ENCODE results near the gene KRTAP4-11. TPM values are rescaled to one million over a fixed set of nuclear protein-coding genes. Genes with fewer than 3 reads are reported as not detected.

The KRTAP4-11 gene
- total RNA-seq, 2 experiments from 2014 or later = not detected

DNA sequence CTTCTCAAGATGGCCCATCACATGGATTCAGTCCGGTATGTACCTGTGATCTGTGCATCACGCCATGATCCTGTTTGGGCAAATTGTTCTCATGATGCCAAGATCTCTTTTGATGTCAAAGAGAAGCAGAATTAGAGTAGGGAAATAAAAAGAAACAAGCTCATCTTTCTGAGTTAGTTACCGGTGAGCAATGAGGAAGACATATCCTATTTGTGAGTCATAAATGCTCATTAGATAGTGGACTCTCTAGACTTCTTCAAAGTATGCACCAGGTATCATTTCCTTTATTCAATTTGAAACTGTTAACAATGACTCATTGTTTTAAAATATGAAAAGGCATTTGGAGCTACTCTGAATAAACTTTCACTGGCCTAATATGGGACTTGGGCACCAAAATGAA, 13.8 kb upstream of the KRTAP4-11 start:
- Mint-ChIP-seq H3K36me3 (ENCODE audit: low read depth) (no peaks in the 10 kb centered on the region), H3K9me3 (no peaks in the 10 kb centered on the region), H3K27ac (no peak overlapping the region), H3K27me3 (no peaks in the 10 kb centered on the region), H3K4me1 (ENCODE audit: low read depth) (peaks cover 50% of the 10 kb centered on the region), H3K4me3 (no peak overlapping the region)
- Histone ChIP-seq H3K4me3 (ENCODE audit: low read length) (no peak overlapping the region), H3K27ac (ENCODE audit: low read depth in 1 of 2, low read length in 2 of 2) (no peak overlapping the region), H3K9me3 (ENCODE audit: control insufficient read depth in 1 of 2, insufficient read depth in 1 of 2, low read length in 2 of 2) (no peaks in the 10 kb centered on the region), H3K36me3 (ENCODE audit: insufficient read depth, low read length) (no peaks in the 10 kb centered on the region), H3K27me3 (ENCODE audit: control insufficient read depth in 1 of 2, insufficient read depth in 2 of 2, low read length in 2 of 2) (no peaks in the 10 kb centered on the region), H3K4me1 (ENCODE audit: insufficient read depth, low read length) (peaks cover 5% of the 10 kb centered on the region)
- intact Hi-C loops (cut with DNase I, micrococcal nuclease) = no loop called here
- no peak for ATAC-seq (ENCODE audit: poor library complexity)
- DNase-seq = no peak
- ChIA-PET CTCF (interaction anchor here (1.2 kb wide), 1 partner anchor 191 kb away, joined by 4 read pairs; no protein-coding TSS in a partner anchor), POLR2A (no interaction called here)
- TF ChIP-seq, protein P1, sequence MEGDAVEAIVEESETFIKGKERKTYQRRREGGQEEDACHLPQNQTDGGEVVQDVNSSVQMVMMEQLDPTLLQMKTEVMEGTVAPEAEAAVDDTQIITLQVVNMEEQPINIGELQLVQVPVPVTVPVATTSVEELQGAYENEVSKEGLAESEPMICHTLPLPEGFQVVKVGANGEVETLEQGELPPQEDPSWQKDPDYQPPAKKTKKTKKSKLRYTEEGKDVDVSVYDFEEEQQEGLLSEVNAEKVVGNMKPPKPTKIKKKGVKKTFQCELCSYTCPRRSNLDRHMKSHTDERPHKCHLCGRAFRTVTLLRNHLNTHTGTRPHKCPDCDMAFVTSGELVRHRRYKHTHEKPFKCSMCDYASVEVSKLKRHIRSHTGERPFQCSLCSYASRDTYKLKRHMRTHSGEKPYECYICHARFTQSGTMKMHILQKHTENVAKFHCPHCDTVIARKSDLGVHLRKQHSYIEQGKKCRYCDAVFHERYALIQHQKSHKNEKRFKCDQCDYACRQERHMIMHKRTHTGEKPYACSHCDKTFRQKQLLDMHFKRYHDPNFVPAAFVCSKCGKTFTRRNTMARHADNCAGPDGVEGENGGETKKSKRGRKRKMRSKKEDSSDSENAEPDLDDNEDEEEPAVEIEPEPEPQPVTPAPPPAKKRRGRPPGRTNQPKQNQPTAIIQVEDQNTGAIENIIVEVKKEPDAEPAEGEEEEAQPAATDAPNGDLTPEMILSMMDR (IDR thresholded peaks at IDR 0.05) = no peak

DNA sequence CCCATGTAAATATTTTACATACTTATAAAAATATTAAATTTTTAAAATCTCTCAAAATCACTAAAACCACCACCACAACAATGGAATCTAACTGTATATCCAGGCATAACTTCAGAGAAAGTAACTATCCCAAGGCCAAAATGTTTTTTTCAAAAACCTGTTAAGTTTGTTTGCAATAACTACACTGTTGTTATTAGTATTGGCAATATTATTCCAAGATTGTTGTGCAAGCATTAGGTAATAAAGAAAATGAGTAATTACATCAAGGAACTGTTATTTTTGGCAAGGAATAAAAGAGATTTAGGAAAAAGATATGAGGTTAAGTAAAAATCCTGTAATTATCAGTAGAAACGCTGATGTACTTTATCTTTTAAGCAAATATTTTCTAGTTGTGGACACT, 9.2 kb upstream of the KRTAP4-11 start:
- DNase-seq = no peak
- Mint-ChIP-seq H3K4me3 (no peak overlapping the region), H3K9me3 (no peaks in the 10 kb centered on the region), H3K27me3 (no peaks in the 10 kb centered on the region), H3K4me1 (ENCODE audit: low read depth) (peaks cover 79% of the 10 kb centered on the region), H3K36me3 (ENCODE audit: low read depth) (no peaks in the 10 kb centered on the region), H3K27ac (no peak overlapping the region)
- Histone ChIP-seq H3K27ac (ENCODE audit: low read depth in 1 of 2, low read length in 2 of 2) (no peak overlapping the region), H3K27me3 (ENCODE audit: control insufficient read depth in 1 of 2, insufficient read depth in 2 of 2, low read length in 2 of 2) (no peaks in the 10 kb centered on the region), H3K36me3 (ENCODE audit: insufficient read depth, low read length) (no peaks in the 10 kb centered on the region), H3K4me3 (ENCODE audit: low read length) (no peak overlapping the region), H3K9me3 (ENCODE audit: control insufficient read depth in 1 of 2, insufficient read depth in 1 of 2, low read length in 2 of 2) (no peaks in the 10 kb centered on the region), H3K4me1 (ENCODE audit: insufficient read depth, low read length) (peaks cover 21% of the 10 kb centered on the region)
- intact Hi-C loops (cut with DNase I, micrococcal nuclease) = no loop called here
- TF ChIP-seq, protein P1 (IDR thresholded peaks at IDR 0.05) = no peak
- ChIA-PET CTCF (no interaction called here), POLR2A (no interaction called here)
- ATAC-seq (ENCODE audit: poor library complexity) = no peak

DNA sequence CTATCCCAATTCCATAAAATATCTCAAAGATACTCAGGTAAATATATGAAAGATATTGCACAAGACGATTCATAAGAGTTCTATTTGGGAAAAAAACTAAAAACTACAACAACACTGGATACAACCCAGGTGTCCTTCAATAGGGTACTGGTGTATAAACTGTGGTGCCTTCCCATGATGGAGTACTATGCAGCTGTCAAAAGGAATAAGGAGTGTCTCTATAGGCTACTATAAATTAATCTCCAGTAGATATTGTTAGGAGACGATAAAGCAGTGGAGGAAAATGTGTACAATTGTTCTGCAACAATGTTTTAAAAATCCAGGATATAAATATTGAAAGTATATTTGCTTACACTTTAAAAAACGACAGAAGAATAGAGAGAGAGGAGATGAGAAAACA, 8.2 kb upstream of the KRTAP4-11 start:
- Mint-ChIP-seq H3K27ac (no peak overlapping the region), H3K27me3 (no peaks in the 10 kb centered on the region), H3K4me1 (ENCODE audit: low read depth) (peaks cover 75% of the 10 kb centered on the region), H3K4me3 (peak overlapping the region; percentile 36), H3K36me3 (ENCODE audit: low read depth) (no peaks in the 10 kb centered on the region), H3K9me3 (no peaks in the 10 kb centered on the region)
- no peaks in the 10 kb centered on the region for H3K9me3 ChIP-seq (ENCODE audit: control insufficient read depth in 1 of 2, insufficient read depth in 1 of 2, low read length in 2 of 2)
- ChIA-PET CTCF (no interaction called here), POLR2A (interaction anchor here (0.6 to 1.0 kb wide), 4 partner anchors 15 to 476 kb away, joined by 3 to 9 read pairs (median 3); no protein-coding TSS in a partner anchor)
- H3K27ac ChIP-seq (ENCODE audit: low read depth in 1 of 2, low read length in 2 of 2) = no peak overlapping the region
- no peaks in the 10 kb centered on the region for H3K27me3 ChIP-seq (ENCODE audit: control insufficient read depth in 1 of 2, insufficient read depth in 2 of 2, low read length in 2 of 2)
- intact Hi-C loops (cut with DNase I, micrococcal nuclease) = no loop called here
- H3K36me3 ChIP-seq (ENCODE audit: insufficient read depth, low read length) = no peaks in the 10 kb centered on the region
- peaks cover 21% of the 10 kb centered on the region for H3K4me1 ChIP-seq (ENCODE audit: insufficient read depth, low read length)
- H3K4me3 ChIP-seq (ENCODE audit: low read length) = no peak overlapping the region
- ATAC-seq (ENCODE audit: poor library complexity) (no peak), DNase-seq (no peak)
- TF ChIP-seq, protein P1 (IDR thresholded peaks at IDR 0.05) = no peak
